ENCODE measurements around the gene NRP1. TPM values are rescaled to one million over a fixed set of nuclear protein-coding genes. Genes with fewer than 3 reads are reported as not detected.

The NRP1 gene
- total RNA-seq, 1 experiment from 2014 or later = 555 TPM

GRCh38 chr10:33249659-33250345 lies 84.7 kb downstream of the NRP1 start:
- TF ChIP-seq EZH2 (IDR thresholded peaks at IDR 0.05; ENCODE audit: low read length, unreplicated experiment) (no peak), CTCF (conservative IDR thresholded peaks at IDR 0.05; ENCODE audit: low read depth, low read length) (no peak), EZH2phosphoT487 (IDR thresholded peaks at IDR 0.05; ENCODE audit: borderline replicate concordance, low read length) (no peak)
- CTCF ChIA-PET = interaction anchor here (0.7 to 1.4 kb wide), 5 partner anchors 14 to 1279 kb away, joined by 3 to 7 read pairs (median 4); no protein-coding TSS in a partner anchor
- intact Hi-C loops (cut with micrococcal nuclease) = no loop called here

GRCh38 chr10:33249137-33249536 lies 85.3 kb downstream of the NRP1 start:
- Histone ChIP-seq H3K9me3 (ENCODE audit: low read length) (no peaks in the 10 kb centered on the region), H3K4me3 (ENCODE audit: low read length) (no peak overlapping the region), H3K4me2 (ENCODE audit: low read length) (peak overlapping the region; percentile 27), H3K4me1 (ENCODE audit: insufficient read depth, low read length) (peaks cover 57% of the 10 kb centered on the region), H3K9me2 (replicated peaks; ENCODE audit: low read length) (no peaks in the 10 kb centered on the region), H2AFZ (ENCODE audit: low read length) (no peak overlapping the region), H3K27me3 (ENCODE audit: low read length) (no peaks in the 10 kb centered on the region), H3K27ac (ENCODE audit: low read length) (peak overlapping the region; percentile 65), H3F3A (ENCODE audit: low read length, unreplicated experiment) (peaks cover 40% of the 10 kb centered on the region), H3K9ac (ENCODE audit: low read length) (peak overlapping the region; percentile 72), H4K20me1 (ENCODE audit: low read length) (no peaks in the 10 kb centered on the region), H3K36me3 (ENCODE audit: low read depth, low read length) (peaks cover 82% of the 10 kb centered on the region), H3K79me2 (ENCODE audit: low read length) (peaks cover 63% of the 10 kb centered on the region)
- ATAC-seq = no peak
- BruUV-seq (replicated peaks) = no TSS peak
- TF ChIP-seq EZH2 (IDR thresholded peaks at IDR 0.05; ENCODE audit: low read length, unreplicated experiment) (no peak), EZH2phosphoT487 (IDR thresholded peaks at IDR 0.05; ENCODE audit: borderline replicate concordance, low read length) (no peak), CTCF (conservative IDR thresholded peaks at IDR 0.05; ENCODE audit: low read depth, low read length) (no peak)
- ChIA-PET CTCF (interaction anchor here (1.0 to 1.4 kb wide), 4 partner anchors 15 to 93 kb away, joined by 3 to 7 read pairs (median 5); no protein-coding TSS in a partner anchor), POLR2A (ENCODE audit: unreplicated experiment) (interaction anchor here (0.5 to 1.2 kb wide), 7 partner anchors 9 to 1097 kb away, joined by 3 to 10 read pairs (median 4); no protein-coding TSS in a partner anchor)
- intact Hi-C loops (cut with micrococcal nuclease) = no loop called here
- DNase-seq = no peak

More at GRCh38 chr10:33249659-33250345, 84.7 kb downstream of the NRP1 start:
- Histone ChIP-seq H3K36me3 (ENCODE audit: low read depth, low read length) (peaks cover 81% of the 10 kb centered on the region), H3K9me2 (replicated peaks; ENCODE audit: low read length) (no peaks in the 10 kb centered on the region), H2AFZ (ENCODE audit: low read length) (no peak overlapping the region), H3K27me3 (ENCODE audit: low read length) (no peaks in the 10 kb centered on the region), H3K4me1 (ENCODE audit: insufficient read depth, low read length) (peaks cover 63% of the 10 kb centered on the region), H3F3A (ENCODE audit: low read length, unreplicated experiment) (peaks cover 46% of the 10 kb centered on the region), H3K79me2 (ENCODE audit: low read length) (peaks cover 65% of the 10 kb centered on the region), H4K20me1 (ENCODE audit: low read length) (no peaks in the 10 kb centered on the region), H3K4me2 (ENCODE audit: low read length) (peak overlapping the region; percentile 27), H3K9me3 (ENCODE audit: low read length) (no peaks in the 10 kb centered on the region), H3K27ac (ENCODE audit: low read length) (peak overlapping the region; percentile 65), H3K4me3 (ENCODE audit: low read length) (no peak overlapping the region), H3K9ac (ENCODE audit: low read length) (peak overlapping the region; percentile 72)
- DNase-seq (peak; percentile 64), ATAC-seq (no peak)
- POLR2A ChIA-PET (ENCODE audit: unreplicated experiment) = interaction anchor here (0.6 to 1.2 kb wide), 7 partner anchors 10 to 1096 kb away, joined by 4 to 10 read pairs (median 4); no protein-coding TSS in a partner anchor
- BruUV-seq (replicated peaks) = no TSS peak

All from PC-3 (cell line).